PC-9 (cell line): ENCODE data around the gene DHX58. TPM values are rescaled to one million over a fixed set of nuclear protein-coding genes. Genes with fewer than 3 reads are reported as not detected.

ENCODE experiments used
- BruUV-seq: library from RNA; stranded (reverse); fragments of 400-500 nt; replicated peaks from 2 replicates; lab custom pipeline; 2021; lab: Mats Ljungman, UMichigan
- CTCF ChIA-PET: fragments of 300-600 bp; sonication (Branson Sonifier 250); formaldehyde crosslinking; loops from one replicate; lab custom pipeline; 2022; ENCODE audit warnings: antibody characterized with exemption; lab: Charles Lee
- POLR2A ChIA-PET: fragments of 300-600 bp; sonication (Branson Sonifier 250); formaldehyde crosslinking; loops from one replicate; lab custom pipeline; 2022; ENCODE audit warnings: antibody characterized with exemption; ENCODE audit not compliant: unreplicated experiment; lab: Charles Lee
- DNase-seq, 2 experiments: peaks; one replicate each; pipeline versions ENCODE4 v3.0.0 to v3.0.0-alpha.2; 2015 to 2022; ENCODE audit warnings: mixed read lengths in 1 of 2
- H2AFZ ChIP-seq: fragments of 200-600 bp; sonication (generic); 2 replicates; pipeline ENCODE4 v1.8.1; 2017; ENCODE audit warnings: antibody characterized with exemption
- H3F3A ChIP-seq: fragments of 200-600 bp; sonication (generic); 2 replicates; pipeline ENCODE4 v1.8.1; 2017; ENCODE audit warnings: antibody characterized with exemption, mild to moderate bottlenecking, low read depth; ENCODE audit not compliant: insufficient read depth
- H3K27ac ChIP-seq: fragments of 200-600 bp; sonication (generic); 2 replicates; pipeline ENCODE4 v1.6.1; 2016; ENCODE audit warnings: mixed run types
- H3K27me3 ChIP-seq: fragments of 200-600 bp; sonication (generic); 2 replicates; pipeline ENCODE4 v1.6.1; 2016; ENCODE audit warnings: low read depth, mixed run types; ENCODE audit not compliant: insufficient read depth
- H3K36me3 ChIP-seq: fragments of 200-600 bp; sonication (generic); 2 replicates; pipeline ENCODE4 v1.6.1; 2016; ENCODE audit warnings: low read depth, mixed run types
- H3K4me1 ChIP-seq: fragments of 200-600 bp; sonication (generic); replicated peaks from 2 replicates; pipeline ENCODE4 v1.6.1; 2016; ENCODE audit warnings: mixed run types; ENCODE audit not compliant: insufficient read depth
- H3K4me2 ChIP-seq: fragments of 200-600 bp; sonication (generic); 2 replicates; pipeline ENCODE4 v1.6.1; 2017; ENCODE audit warnings: mixed run types
- H3K4me3 ChIP-seq: fragments of 200-600 bp; sonication (generic); 2 replicates; pipeline ENCODE4 v1.6.1; 2016; ENCODE audit warnings: mixed run types
- H3K79me2 ChIP-seq: fragments of 200-600 bp; sonication (generic); 2 replicates; pipeline ENCODE4 v1.6.1; 2017; ENCODE audit warnings: low read depth, mixed run types
- H3K9me2 ChIP-seq: fragments of 200-600 bp; sonication (generic); 2 replicates; pipeline ENCODE4 v1.8.1; 2017; ENCODE audit warnings: mild to moderate bottlenecking; ENCODE audit not compliant: insufficient read depth
- H3K9me3 ChIP-seq: fragments of 200-600 bp; sonication (generic); 2 replicates; pipeline ENCODE4 v1.8.1; 2016; ENCODE audit warnings: low read depth; ENCODE audit not compliant: insufficient read depth
- H4K20me1 ChIP-seq: fragments of 200-600 bp; sonication (generic); 2 replicates; pipeline ENCODE4 v1.8.1; 2017; ENCODE audit not compliant: insufficient read depth
- CTCF ChIP-seq: fragments of 200-600 bp; sonication (generic); conservative IDR thresholded peaks from 2 replicates; pipeline ENCODE4 v1.6.1; 2017; ENCODE audit warnings: mixed run types, antibody characterized with exemption, mild to moderate bottlenecking, moderate library complexity
- EZH2 ChIP-seq: fragments of 200-600 bp; sonication (generic); IDR thresholded peaks from 2 replicates; pipeline ENCODE4 v1.8.0; 2017; ENCODE audit warnings: antibody characterized with exemption, low read depth
- intact Hi-C: fragments of 100-400 bp; cut with micrococcal nuclease; formaldehyde crosslinking; loops from one replicate; pipeline ENCODE4 v1.10.0; 2022; ENCODE audit not compliant: unreplicated experiment
- total RNA-seq: library from RNA; stranded (reverse); gene quantifications from 2 replicates; pipeline ENCODE4 v1.2.3, GENCODE V29; 2021

DHX58 gene
- total RNA-seq, 1 experiment from 2014 or later, result 17.9 TPM

GRCh38 chr17:42124256-42124655 lies 11.7 kb upstream of the DHX58 start:
- BruUV-seq, result no TSS peak
- Histone ChIP-seq H3K9me3 (no peaks in the 10 kb centered on the region), H2AFZ (no peak overlapping the region), H3K27ac (no peak overlapping the region), H3K9me2 (no peaks in the 10 kb centered on the region), H3K27me3 (no peaks in the 10 kb centered on the region), H3F3A (peaks cover 9% of the 10 kb centered on the region; the same call in 1 of the 2 replicates), H3K79me2 (peaks cover 6% of the 10 kb centered on the region), H4K20me1 (no peaks in the 10 kb centered on the region), H3K4me3 (no peak overlapping the region), H3K4me1 (no peaks in the 10 kb centered on the region; the same call in 1 of the 2 replicates), H3K36me3 (no peaks in the 10 kb centered on the region), H3K4me2 (no peak overlapping the region)
- intact Hi-C loops, result no loop called here
- CTCF ChIA-PET, result interaction anchor here (0.7 kb wide), 1 partner anchor 365 kb away, joined by 3 read pairs; no protein-coding TSS in a partner anchor
- no peak for DNase-seq
- POLR2A ChIA-PET, result no interaction called here
- TF ChIP-seq CTCF (no peak), EZH2 (no peak)

GRCh38 chr17:42122371-42123303 lies 10.1 kb upstream of the DHX58 start, which contains the start of gene HSPB9:
TSS of gene HSPB9 (plus strand) at chr17:42122804. CDS start at chr17:42122851, 47 bp downstream.
- peaks cover 6% of the 10 kb centered on the region for H3K79me2 ChIP-seq
- no peaks in the 10 kb centered on the region for H3K9me2 ChIP-seq
- H3K27ac ChIP-seq, result no peak within 1 kb of the TSS
- no peak for DNase-seq
- TF ChIP-seq EZH2 (no peak), CTCF (no peak)
- no peaks in the 10 kb centered on the region for H4K20me1 ChIP-seq
- no peak within 1 kb of the TSS for H3K4me2 ChIP-seq
- intact Hi-C loops, result no loop called here
- peaks cover 9% of the 10 kb centered on the region; the same call in 1 of the 2 replicates for H3F3A ChIP-seq
- H2AFZ ChIP-seq, result no peak within 1 kb of the TSS
- POLR2A ChIA-PET, result no interaction called here
- H3K4me3 ChIP-seq, result no peak within 1 kb of the TSS
- no peaks in the 10 kb centered on the region for H3K27me3 ChIP-seq
- BruUV-seq, result no TSS peak
- H3K9me3 ChIP-seq, result no peaks in the 10 kb centered on the region
- H3K36me3 ChIP-seq, result no peaks in the 10 kb centered on the region
- no peaks in the 10 kb centered on the region; the same call in 1 of the 2 replicates for H3K4me1 ChIP-seq
- CTCF ChIA-PET, result no interaction called here
